ENCODE data around the gene CDK5R2.

Gene CDK5R2

GRCh38 chr2:218990052-218990451 is 30.6 kb downstream of the CDK5R2 start:
- no peak for DNase-seq

- no peak for DNase-seq
Observed at GRCh38 chr2:218990612-218991011, 31.1 kb downstream of the CDK5R2 start.

GRCh38 chr2:218991674-218992168 is 32.3 kb downstream of the CDK5R2 start:
- DNase-seq: no peak

GRCh38 chr2:218992196-218992595 is 32.7 kb downstream of the CDK5R2 start:
- DNase-seq: no peak

GRCh38 chr2:218992703-218993344 is 33.4 kb downstream of the CDK5R2 start:
- no peak for DNase-seq

- no peak for DNase-seq
Observed at GRCh38 chr2:218993345-218994315, 34.2 kb downstream of the CDK5R2 start, which contains the start of gene CRYBA2. Gene CRYBA2 (minus strand): TSS chr2:218993422. CDS start chr2:218993176, 246 bp downstream.

- no peak for DNase-seq
Observed at GRCh38 chr2:218995561-218995960, 36.1 kb downstream of the CDK5R2 start.

GRCh38 chr2:218995972-218996711 is 36.7 kb downstream of the CDK5R2 start:
- peak; percentile 85 for DNase-seq

- DNase-seq: peak; percentile 50
Observed at GRCh38 chr2:218996937-218997336, 37.5 kb downstream of the CDK5R2 start.

GRCh38 chr2:218997731-218998130 is 38.3 kb downstream of the CDK5R2 start:
- DNase-seq: no peak

- DNase-seq: no peak
Observed at GRCh38 chr2:218998414-218999002, 39.0 kb downstream of the CDK5R2 start.

GRCh38 chr2:218999021-218999880 is 39.8 kb downstream of the CDK5R2 start:
- DNase-seq: no peak

- no peak for DNase-seq
Observed at GRCh38 chr2:218999881-219000568, 40.6 kb downstream of the CDK5R2 start.

GRCh38 chr2:219000569-219000960 is 41.1 kb downstream of the CDK5R2 start:
- no peak for DNase-seq

GRCh38 chr2:219001100-219001576 is 41.7 kb downstream of the CDK5R2 start:
- no peak for DNase-seq

GRCh38 chr2:219001577-219002394 is 42.3 kb downstream of the CDK5R2 start:
- DNase-seq: no peak

- no peak for DNase-seq
Observed at GRCh38 chr2:219002395-219003266, 43.2 kb downstream of the CDK5R2 start.

GRCh38 chr2:219003267-219003634 is 43.8 kb downstream of the CDK5R2 start:
- DNase-seq: no peak

GRCh38 chr2:219003979-219004378 is 44.5 kb downstream of the CDK5R2 start:
- no peak for DNase-seq
